GM12891 (cell line): ENCODE measurements around the gene CERK.

Experiments
- PAX5 ChIP-seq: IDR thresholded peaks from 2 replicates; pipeline ENCODE4 v1.6.1; 2011; ENCODE audit warnings: low read length, moderate library complexity, mild to moderate bottlenecking; ENCODE audit not compliant: insufficient read depth, severe bottlenecking
- POLR2A ChIP-seq: IDR thresholded peaks from 2 replicates; pipeline ENCODE4 v1.6.1; 2011; ENCODE audit warnings: low read depth, low read length, control low read depth
- POLR2AphosphoS5 ChIP-seq: IDR thresholded peaks from 2 replicates; pipeline ENCODE4 v1.6.1; 2011; ENCODE audit warnings: low read depth, low read length, control low read depth
- POU2F2 ChIP-seq: IDR thresholded peaks from 2 replicates; pipeline ENCODE4 v1.6.1; 2011; ENCODE audit warnings: low read depth, mild to moderate bottlenecking, control low read depth, low read length, moderate library complexity
- SPI1 ChIP-seq: IDR thresholded peaks from 2 replicates; pipeline ENCODE4 v1.6.1; 2011; ENCODE audit warnings: low read depth, low read length, control low read depth
- TAF1 ChIP-seq: IDR thresholded peaks from 2 replicates; pipeline ENCODE4 v1.6.1; 2011; ENCODE audit warnings: low read depth, low read length, control low read depth

- no peak for TF ChIP-seq SPI1
- no peak for TF ChIP-seq POLR2A
- TF ChIP-seq POLR2AphosphoS5: no peak
- no peak for TF ChIP-seq TAF1
- no peak for TF ChIP-seq PAX5
- TF ChIP-seq POU2F2: no peak
Observed at GRCh38 chr22:46650078-46650810, 87.8 kb downstream of the CERK start.
